ENCODE measurements around the gene BICD2. TPM values are rescaled to one million over a fixed set of nuclear protein-coding genes. Genes with fewer than 3 reads are reported as not detected.
A peak's percentile ranks its signal among the peaks of the same experiment; 100 is the strongest.

The BICD2 gene
- total and polyA plus RNA-seq, 9 of the 15 experiments (the other 6 are each of a cell fraction or from before 2014, with no cell fraction given): 3.6 to 23.4 (median 11.8) TPM

DNA sequence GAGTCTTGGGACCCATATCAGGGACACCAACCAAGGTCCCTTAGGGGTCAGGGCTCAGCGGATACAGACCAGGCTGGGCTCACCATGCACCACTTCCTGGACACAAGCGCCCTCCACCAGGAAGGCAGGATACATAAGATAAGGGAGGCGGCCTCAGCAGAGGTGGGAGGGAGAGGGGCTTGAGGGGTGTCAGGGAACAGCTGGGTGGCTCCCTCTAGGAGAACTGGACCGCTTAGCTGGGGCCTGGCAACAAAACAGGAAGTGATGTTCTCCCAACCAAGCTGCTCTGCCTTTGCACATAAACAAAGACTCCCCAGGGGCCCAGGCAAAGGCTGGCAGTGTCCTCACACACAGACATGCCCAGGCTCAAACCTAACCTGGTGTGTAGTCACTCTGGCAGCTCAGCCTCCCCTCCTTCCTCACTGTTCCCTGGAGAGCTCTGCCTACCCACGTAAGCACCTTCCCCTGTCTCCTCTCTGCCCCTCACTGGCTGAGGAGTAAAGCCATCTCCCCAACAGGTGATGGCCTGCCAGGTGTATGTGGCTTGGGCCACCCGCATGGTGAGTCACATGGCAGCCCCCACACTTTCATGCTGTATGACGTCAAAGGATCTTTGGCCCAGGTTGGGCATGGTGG is 5.8 kb upstream of the BICD2 start:
- Histone ChIP-seq H4K20me1 (replicated peaks; ENCODE audit: control insufficient read depth, insufficient read depth, low read length) (no peaks in the 10 kb centered on the region), H3K27ac (ENCODE audit: extremely low read depth, low read depth, low read length) (peak overlapping the region; percentile 49; the same call in 2 of the 3 replicates), H3K79me2 (ENCODE audit: control insufficient read depth, insufficient read depth, low read length) (no peaks in the 10 kb centered on the region), H3K9me3 (replicated peaks; ENCODE audit: control insufficient read depth, insufficient read depth, low read depth, low read length) (no peaks in the 10 kb centered on the region), H3K36me3 (ENCODE audit: control insufficient read depth, insufficient read depth, low read length) (no peaks in the 10 kb centered on the region), H3K27me3 (ENCODE audit: control insufficient read depth in 2 of 2, insufficient read depth in 2 of 2, low read length in 2 of 2) (no peaks in the 10 kb centered on the region), H3K4me1 (replicated peaks in 1 of 2; ENCODE audit: control insufficient read depth in 2 of 2, insufficient read depth in 2 of 2, low read length in 2 of 2) (peaks cover 12 to 16% of the 10 kb centered on the region in 2 experiments; a peak in 4 of 5 replicates), H3K9me1 (ENCODE audit: control insufficient read depth, insufficient read depth, low read length) (no peaks in the 10 kb centered on the region), H3K4me2 (ENCODE audit: insufficient read depth, low read length) (peak overlapping the region; percentile 43), H3K4me3 (no peak overlapping the region), H3K9ac (ENCODE audit: insufficient read depth in 1 of 2, low read depth in 2 of 2, low read length in 2 of 2) (peak overlapping the region; percentile 12 to 73; a peak in 1 of 4 replicates), H2AFZ (ENCODE audit: low read depth, low read length) (peak overlapping the region; percentile 97)
- intact Hi-C loops (cut with micrococcal nuclease) (no loop called here), in situ Hi-C loops (cut with MboI) (no loop called here)
- CTCF ChIA-PET (ENCODE audit: low intra/inter-chr PET ratio): no interaction called here
- 45% methylated on average over 7 of the region's 7 CpGs for WGBS (ENCODE audit: insufficient coverage, low coverage, missing lambda C conversion rate)
- ATAC-seq: peak; percentile 66
- peak; percentile 73 for FAIRE-seq
- no TSS peak for BruUV-seq (replicated peaks)
- DNase-seq (ENCODE audit: extremely low read depth in 1 of 4, low spot score in 3 of 4): peak; percentile 42 to 73 (median 58)
- POLR2A ChIA-PET: interaction anchor here (1.1 kb wide), 1 partner anchor 11 kb away, joined by 3 read pairs; no protein-coding TSS in a partner anchor
- TF ChIP-seq FOXK2 (conservative IDR thresholded peaks at IDR 0.05 in 1 of 2, IDR thresholded peaks at IDR 0.05 in 1 of 2; ENCODE audit: low read depth in 2 of 2): peak; percentile 55 to 69; a peak in 3 of 4 replicates
- 0 out of 2 replicates have a peak, but pooled peaks have one; percentile 25 for TF ChIP-seq RBFOX2 (IDR thresholded peaks at IDR 0.05; ENCODE audit: low read depth, low read length)
- TF ChIP-seq CBFA2T2 (conservative IDR thresholded peaks at IDR 0.05): no peak
- no peak for TF ChIP-seq ZNF785 (CRISPR knock-in tag; IDR thresholded peaks at IDR 0.05)
- TF ChIP-seq ZNF436 (CRISPR knock-in tag; IDR thresholded peaks at IDR 0.05): no peak
- TF ChIP-seq C11orf30 (IDR thresholded peaks at IDR 0.05; ENCODE audit: low read depth): no peak
- TF ChIP-seq CBFA2T3 (IDR thresholded peaks at IDR 0.05): peak; percentile 45
- TF ChIP-seq, protein P1, sequence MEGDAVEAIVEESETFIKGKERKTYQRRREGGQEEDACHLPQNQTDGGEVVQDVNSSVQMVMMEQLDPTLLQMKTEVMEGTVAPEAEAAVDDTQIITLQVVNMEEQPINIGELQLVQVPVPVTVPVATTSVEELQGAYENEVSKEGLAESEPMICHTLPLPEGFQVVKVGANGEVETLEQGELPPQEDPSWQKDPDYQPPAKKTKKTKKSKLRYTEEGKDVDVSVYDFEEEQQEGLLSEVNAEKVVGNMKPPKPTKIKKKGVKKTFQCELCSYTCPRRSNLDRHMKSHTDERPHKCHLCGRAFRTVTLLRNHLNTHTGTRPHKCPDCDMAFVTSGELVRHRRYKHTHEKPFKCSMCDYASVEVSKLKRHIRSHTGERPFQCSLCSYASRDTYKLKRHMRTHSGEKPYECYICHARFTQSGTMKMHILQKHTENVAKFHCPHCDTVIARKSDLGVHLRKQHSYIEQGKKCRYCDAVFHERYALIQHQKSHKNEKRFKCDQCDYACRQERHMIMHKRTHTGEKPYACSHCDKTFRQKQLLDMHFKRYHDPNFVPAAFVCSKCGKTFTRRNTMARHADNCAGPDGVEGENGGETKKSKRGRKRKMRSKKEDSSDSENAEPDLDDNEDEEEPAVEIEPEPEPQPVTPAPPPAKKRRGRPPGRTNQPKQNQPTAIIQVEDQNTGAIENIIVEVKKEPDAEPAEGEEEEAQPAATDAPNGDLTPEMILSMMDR (IDR thresholded peaks at IDR 0.05 in 2 of 3, conservative IDR thresholded peaks at IDR 0.05 in 1 of 3; ENCODE audit: insufficient read depth in 2 of 3, low read depth in 1 of 3, low read length in 3 of 3): peak in 1 of 3 experiments; percentile 7; a peak in 2 of 6 replicates
- TF ChIP-seq SPI1 (IDR thresholded peaks at IDR 0.05; ENCODE audit: borderline replicate concordance, low read depth, low read length): peak; percentile 93
- no peak for TF ChIP-seq MAFG (tag; conservative IDR thresholded peaks at IDR 0.05)
- TF ChIP-seq, protein P2, sequence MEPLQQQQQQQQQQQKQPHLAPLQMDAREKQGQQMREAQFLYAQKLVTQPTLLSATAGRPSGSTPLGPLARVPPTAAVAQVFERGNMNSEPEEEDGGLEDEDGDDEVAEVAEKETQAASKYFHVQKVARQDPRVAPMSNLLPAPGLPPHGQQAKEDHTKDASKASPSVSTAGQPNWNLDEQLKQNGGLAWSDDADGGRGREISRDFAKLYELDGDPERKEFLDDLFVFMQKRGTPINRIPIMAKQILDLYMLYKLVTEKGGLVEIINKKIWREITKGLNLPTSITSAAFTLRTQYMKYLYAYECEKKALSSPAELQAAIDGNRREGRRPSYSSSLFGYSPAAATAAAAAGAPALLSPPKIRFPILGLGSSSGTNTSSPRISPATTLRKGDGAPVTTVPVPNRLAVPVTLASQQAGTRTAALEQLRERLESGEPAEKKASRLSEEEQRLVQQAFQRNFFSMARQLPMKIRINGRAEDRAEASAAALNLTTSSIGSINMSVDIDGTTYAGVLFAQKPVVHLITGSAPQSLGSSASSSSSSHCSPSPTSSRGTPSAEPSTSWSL (CRISPR knock-in tag; IDR thresholded peaks at IDR 0.05; ENCODE audit: borderline replicate concordance): no peak
- no peak for TF ChIP-seq CHD4 (IDR thresholded peaks at IDR 0.05; ENCODE audit: insufficient read depth, insufficient replicate concordance, low read depth, low read length, poor library complexity, severe bottlenecking)
- TF ChIP-seq, protein P3, sequence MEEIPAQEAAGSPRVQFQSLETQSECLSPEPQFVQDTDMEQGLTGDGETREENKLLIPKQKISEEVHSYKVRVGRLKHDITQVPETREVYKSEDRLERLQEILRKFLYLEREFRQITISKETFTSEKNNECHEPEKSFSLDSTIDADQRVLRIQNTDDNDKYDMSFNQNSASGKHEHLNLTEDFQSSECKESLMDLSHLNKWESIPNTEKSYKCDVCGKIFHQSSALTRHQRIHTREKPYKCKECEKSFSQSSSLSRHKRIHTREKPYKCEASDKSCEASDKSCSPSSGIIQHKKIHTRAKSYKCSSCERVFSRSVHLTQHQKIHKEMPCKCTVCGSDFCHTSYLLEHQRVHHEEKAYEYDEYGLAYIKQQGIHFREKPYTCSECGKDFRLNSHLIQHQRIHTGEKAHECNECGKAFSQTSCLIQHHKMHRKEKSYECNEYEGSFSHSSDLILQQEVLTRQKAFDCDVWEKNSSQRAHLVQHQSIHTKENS (CRISPR knock-in tag; IDR thresholded peaks at IDR 0.05): no peak
- TF ChIP-seq, protein P4, sequence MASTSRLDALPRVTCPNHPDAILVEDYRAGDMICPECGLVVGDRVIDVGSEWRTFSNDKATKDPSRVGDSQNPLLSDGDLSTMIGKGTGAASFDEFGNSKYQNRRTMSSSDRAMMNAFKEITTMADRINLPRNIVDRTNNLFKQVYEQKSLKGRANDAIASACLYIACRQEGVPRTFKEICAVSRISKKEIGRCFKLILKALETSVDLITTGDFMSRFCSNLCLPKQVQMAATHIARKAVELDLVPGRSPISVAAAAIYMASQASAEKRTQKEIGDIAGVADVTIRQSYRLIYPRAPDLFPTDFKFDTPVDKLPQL (IDR thresholded peaks at IDR 0.05; ENCODE audit: extremely low read depth, insufficient read length): no peak
- no peak for TF ChIP-seq NR2C2 (CRISPR knock-in tag; IDR thresholded peaks at IDR 0.05)
- 0 out of 2 replicates have a peak, but pooled peaks have one; percentile 16 for TF ChIP-seq NR2C2 (tag; IDR thresholded peaks at IDR 0.05)
- TF ChIP-seq LARP7 (IDR thresholded peaks at IDR 0.05): no peak
